ENCODE data around the gene GTPBP1. TPM values are rescaled to one million over a fixed set of nuclear protein-coding genes. Genes with fewer than 3 reads are reported as not detected.

Gene GTPBP1
- total RNA-seq, 1 donor from 2014 or later = 73.1 TPM

DNA sequence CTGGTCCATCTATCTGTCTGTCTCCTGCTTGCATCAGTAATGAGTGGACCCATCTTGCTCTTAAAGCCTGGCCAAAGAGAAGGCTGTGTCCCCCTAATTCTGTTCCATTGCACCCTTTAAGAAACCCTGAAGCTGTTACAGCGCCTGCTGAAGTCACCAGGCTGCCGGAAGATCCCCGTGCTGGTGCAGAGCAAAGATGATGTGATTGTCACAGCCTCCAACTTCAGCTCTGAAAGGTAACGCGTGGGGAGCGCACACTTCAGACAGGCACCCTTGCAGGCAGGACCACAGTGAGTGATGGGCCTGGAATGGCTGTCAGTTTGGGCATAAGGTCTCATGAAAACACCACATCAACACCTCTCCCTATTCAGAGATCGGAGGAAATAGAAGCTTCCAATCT is 18.4 kb downstream of the GTPBP1 start:
- no peaks in the 10 kb centered on the region for H3K27me3 Mint-ChIP-seq (ENCODE audit: low read depth)
- H3K9me3 Mint-ChIP-seq = no peaks in the 10 kb centered on the region
- no peak overlapping the region for H3K27ac Mint-ChIP-seq
- H3K4me3 Mint-ChIP-seq = no peak overlapping the region
- H3K36me3 Mint-ChIP-seq = peaks cover 47% of the 10 kb centered on the region
- no peak for DNase-seq (ENCODE audit: low spot score in 2 of 2, unreplicated experiment in 2 of 2)
- no peaks in the 10 kb centered on the region for H3K4me1 Mint-ChIP-seq
- TF ChIP-seq, protein P1, sequence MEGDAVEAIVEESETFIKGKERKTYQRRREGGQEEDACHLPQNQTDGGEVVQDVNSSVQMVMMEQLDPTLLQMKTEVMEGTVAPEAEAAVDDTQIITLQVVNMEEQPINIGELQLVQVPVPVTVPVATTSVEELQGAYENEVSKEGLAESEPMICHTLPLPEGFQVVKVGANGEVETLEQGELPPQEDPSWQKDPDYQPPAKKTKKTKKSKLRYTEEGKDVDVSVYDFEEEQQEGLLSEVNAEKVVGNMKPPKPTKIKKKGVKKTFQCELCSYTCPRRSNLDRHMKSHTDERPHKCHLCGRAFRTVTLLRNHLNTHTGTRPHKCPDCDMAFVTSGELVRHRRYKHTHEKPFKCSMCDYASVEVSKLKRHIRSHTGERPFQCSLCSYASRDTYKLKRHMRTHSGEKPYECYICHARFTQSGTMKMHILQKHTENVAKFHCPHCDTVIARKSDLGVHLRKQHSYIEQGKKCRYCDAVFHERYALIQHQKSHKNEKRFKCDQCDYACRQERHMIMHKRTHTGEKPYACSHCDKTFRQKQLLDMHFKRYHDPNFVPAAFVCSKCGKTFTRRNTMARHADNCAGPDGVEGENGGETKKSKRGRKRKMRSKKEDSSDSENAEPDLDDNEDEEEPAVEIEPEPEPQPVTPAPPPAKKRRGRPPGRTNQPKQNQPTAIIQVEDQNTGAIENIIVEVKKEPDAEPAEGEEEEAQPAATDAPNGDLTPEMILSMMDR (IDR thresholded peaks at IDR 0.05; ENCODE audit: unreplicated experiment) = no peak

DNA sequence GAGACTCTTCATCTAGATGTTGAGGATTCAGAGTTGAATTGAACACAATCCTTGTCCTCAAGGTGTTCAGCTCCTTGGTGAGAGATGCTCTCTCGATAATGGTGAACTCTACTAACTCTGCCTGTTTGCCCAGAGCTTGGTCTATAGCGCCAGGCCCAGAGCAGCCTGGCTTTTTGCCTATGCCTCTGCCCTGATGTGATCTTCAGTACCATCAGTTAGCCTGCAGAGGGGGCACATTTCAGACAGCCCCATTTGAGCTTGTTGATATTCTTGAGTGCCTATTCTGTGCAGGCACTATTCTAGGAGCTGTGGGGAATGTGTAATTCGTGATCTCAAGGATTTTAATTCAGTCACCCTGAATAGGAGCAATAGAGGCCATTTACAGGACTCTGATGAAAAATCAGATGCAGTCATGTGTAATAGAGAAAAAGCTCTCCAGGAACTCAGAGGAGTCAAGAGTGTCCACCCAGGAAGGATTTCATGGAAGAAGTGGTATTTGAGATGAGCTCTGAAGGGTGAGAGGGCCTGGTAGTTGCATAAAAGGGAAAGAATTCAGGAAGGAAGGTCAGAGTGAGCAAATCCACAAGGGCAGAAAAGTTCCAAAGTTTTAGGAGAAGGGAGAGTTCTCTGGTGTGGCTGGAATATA is 19.3 kb downstream of the GTPBP1 start:
- DNase-seq (ENCODE audit: low spot score in 2 of 2, unreplicated experiment in 2 of 2) = no peak
- no peaks in the 10 kb centered on the region for H3K4me1 Mint-ChIP-seq
- H3K36me3 Mint-ChIP-seq = peaks cover 50% of the 10 kb centered on the region
- H3K27me3 Mint-ChIP-seq (ENCODE audit: low read depth) = no peaks in the 10 kb centered on the region
- H3K9me3 Mint-ChIP-seq = no peaks in the 10 kb centered on the region
- no peak overlapping the region for H3K27ac Mint-ChIP-seq
- TF ChIP-seq, protein P1 (IDR thresholded peaks at IDR 0.05; ENCODE audit: unreplicated experiment) = peak; percentile 43
- H3K4me3 Mint-ChIP-seq = no peak overlapping the region

DNA sequence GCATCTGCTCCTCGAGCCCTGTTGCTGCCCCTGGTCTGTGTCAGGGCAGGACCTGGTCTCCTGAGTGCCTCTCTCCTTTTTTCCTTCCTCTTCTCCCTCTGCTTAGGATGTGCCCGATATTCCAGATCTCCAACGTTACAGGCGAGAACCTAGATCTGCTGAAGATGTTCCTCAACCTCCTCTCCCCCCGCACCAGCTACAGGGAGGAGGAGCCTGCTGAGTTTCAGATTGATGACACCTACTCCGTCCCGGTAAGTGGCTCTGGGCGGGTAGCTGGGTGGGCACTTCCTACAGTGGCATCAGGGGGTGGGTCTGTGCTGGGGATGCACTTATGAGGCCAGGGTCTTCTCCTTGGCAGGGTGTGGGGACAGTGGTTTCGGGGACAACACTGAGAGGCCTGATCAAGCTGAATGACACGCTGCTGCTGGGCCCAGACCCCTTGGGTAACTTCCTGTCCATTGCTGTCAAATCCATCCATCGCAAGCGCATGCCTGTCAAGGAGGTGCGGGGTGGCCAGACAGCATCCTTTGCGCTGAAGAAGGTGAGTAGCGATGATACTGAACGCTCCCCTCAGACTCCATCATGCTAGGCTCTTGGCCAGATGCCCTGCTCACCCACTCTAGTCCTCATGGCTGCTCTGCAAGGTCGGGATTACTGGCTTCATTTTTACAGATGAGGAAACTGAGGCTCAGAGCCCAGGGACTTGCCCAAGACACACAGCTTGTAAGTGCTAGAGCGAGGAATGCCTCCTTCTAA is 20.3 kb downstream of the GTPBP1 start:
- TF ChIP-seq, protein P1 (IDR thresholded peaks at IDR 0.05; ENCODE audit: unreplicated experiment) = no peak
- no peak overlapping the region for H3K27ac Mint-ChIP-seq
- DNase-seq (ENCODE audit: low spot score in 2 of 2, unreplicated experiment in 2 of 2) = no peak
- no peaks in the 10 kb centered on the region for H3K27me3 Mint-ChIP-seq (ENCODE audit: low read depth)
- H3K9me3 Mint-ChIP-seq = no peaks in the 10 kb centered on the region
- no peak overlapping the region for H3K4me3 Mint-ChIP-seq
- H3K4me1 Mint-ChIP-seq = no peaks in the 10 kb centered on the region
- H3K36me3 Mint-ChIP-seq = peaks cover 51% of the 10 kb centered on the region

DNA sequence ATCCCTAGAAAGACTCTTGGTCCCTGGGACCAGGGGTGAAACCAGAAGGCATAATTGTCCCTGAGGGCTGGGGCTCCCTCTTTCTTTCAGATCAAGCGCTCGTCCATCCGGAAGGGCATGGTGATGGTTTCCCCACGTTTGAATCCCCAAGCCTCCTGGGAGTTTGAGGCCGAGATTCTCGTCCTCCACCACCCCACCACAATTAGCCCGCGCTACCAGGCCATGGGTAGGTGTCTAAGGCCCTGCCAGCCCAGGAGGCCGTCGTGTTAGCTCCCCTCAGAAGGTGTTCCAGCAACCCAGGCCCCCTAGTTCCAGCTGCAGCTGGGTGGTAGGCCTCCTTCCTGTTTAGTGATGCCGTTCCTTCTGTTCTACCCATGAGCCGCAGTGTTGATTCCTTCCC is 21.4 kb downstream of the GTPBP1 start:
- Mint-ChIP-seq H3K27me3 (ENCODE audit: low read depth) (no peaks in the 10 kb centered on the region), H3K36me3 (peaks cover 43% of the 10 kb centered on the region), H3K9me3 (no peaks in the 10 kb centered on the region), H3K4me3 (no peak overlapping the region), H3K4me1 (no peaks in the 10 kb centered on the region), H3K27ac (no peak overlapping the region)
- no peak for DNase-seq (ENCODE audit: low spot score in 2 of 2, unreplicated experiment in 2 of 2)
- TF ChIP-seq, protein P1 (IDR thresholded peaks at IDR 0.05; ENCODE audit: unreplicated experiment) = no peak

DNA sequence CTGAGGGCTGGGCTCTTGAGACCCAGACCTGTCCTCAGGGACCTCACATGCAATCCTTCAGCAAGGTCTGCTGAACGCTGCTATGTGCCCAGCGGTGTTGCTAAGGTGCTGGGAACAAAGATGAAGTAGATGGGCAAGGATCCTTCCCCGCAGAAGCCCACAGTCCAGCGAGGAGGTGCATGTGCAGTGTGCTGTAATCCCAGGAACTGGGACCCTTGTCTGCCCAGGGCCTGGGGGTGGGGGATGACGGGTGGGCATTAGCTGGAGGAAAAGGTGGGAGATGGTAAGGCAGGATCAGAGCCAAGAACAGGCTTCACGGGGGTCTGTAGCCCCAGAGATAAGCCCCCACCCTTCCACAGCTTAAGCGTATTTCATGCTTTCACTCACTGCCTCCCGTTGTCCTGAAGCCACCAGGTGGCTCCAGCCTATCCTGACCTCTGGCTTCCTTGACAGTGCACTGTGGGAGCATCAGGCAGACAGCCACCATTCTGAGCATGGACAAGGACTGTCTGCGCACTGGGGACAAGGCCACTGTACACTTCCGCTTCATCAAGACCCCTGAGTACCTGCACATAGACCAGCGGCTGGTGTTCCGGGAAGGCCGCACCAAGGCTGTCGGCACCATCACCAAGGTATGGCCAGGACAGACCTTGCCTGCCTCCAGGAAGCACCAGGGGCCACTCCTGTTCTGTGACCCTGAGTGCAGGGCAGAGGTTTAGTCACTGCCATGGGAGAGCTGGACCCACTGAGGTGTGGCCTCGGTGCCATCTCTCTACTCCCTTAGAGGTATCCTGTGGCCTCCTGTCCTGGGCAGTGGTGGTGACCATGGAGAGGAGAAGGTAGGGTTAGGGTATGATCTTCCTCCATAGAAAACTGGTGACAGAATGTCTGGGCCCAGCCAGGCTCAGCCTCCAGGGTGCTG is 22.0 kb downstream of the GTPBP1 start:
- H3K4me1 Mint-ChIP-seq = no peaks in the 10 kb centered on the region
- H3K27ac Mint-ChIP-seq = no peak overlapping the region
- no peaks in the 10 kb centered on the region for H3K9me3 Mint-ChIP-seq
- H3K36me3 Mint-ChIP-seq = peaks cover 41% of the 10 kb centered on the region
- no peak for DNase-seq (ENCODE audit: low spot score in 2 of 2, unreplicated experiment in 2 of 2)
- no peaks in the 10 kb centered on the region for H3K27me3 Mint-ChIP-seq (ENCODE audit: low read depth)
- H3K4me3 Mint-ChIP-seq = no peak overlapping the region
- TF ChIP-seq, protein P1 (IDR thresholded peaks at IDR 0.05; ENCODE audit: unreplicated experiment) = no peak
